CD14-positive monocyte (primary cell): Measurements from ENCODE around the gene SERINC2. TPM values are rescaled to one million over a fixed set of nuclear protein-coding genes. Genes with fewer than 3 reads are reported as not detected.
A peak's percentile ranks its signal among the peaks of the same experiment; 100 is the strongest.

ENCODE experiments used
- DNase-seq, 3 donors: peaks; one replicate each; pipeline ENCODE4 v3.0.0-alpha.2; 2011 to 2022
- H2AFZ ChIP-seq: 2 replicates; pipeline ENCODE4 v1.6.0; 2012; ENCODE audit warnings: mild to moderate bottlenecking, low read depth, low read length, inconsistent platforms; ENCODE audit not compliant: insufficient read depth, poor library complexity, severe bottlenecking
- H3K27ac ChIP-seq, 2 donors: 1 replicate in 1 of 2; 2 replicates in 1 of 2; pipeline ENCODE4 v1.5.1; 2012 to 2013; ENCODE audit warnings: low read length in 2 of 2, control low read depth in 1 of 2, inconsistent platforms in 1 of 2, low read depth in 1 of 2, mild to moderate bottlenecking in 1 of 2
- H3K27me3 ChIP-seq, 2 donors: one replicate each; pipeline versions ENCODE4 v1.6.0 to v1.6.1; 2011 to 2013; ENCODE audit warnings: low read length in 2 of 2; ENCODE audit not compliant: control insufficient read depth in 2 of 2, insufficient read depth in 2 of 2
- H3K36me3 ChIP-seq, 2 donors: replicated peaks in 1 of 2; 1 replicate in 1 of 2; 2 replicates in 1 of 2; pipeline versions ENCODE4 v1.5.1 to v1.6.1; 2012 to 2013; ENCODE audit warnings: low read length in 2 of 2, control low read depth in 1 of 2, inconsistent platforms in 1 of 2, mild to moderate bottlenecking in 1 of 2; ENCODE audit not compliant: insufficient read depth in 2 of 2, control insufficient read depth in 1 of 2
- H3K4me1 ChIP-seq, 2 donors: 1 replicate in 1 of 2; 2 replicates in 1 of 2; pipeline versions ENCODE4 v1.5.1 to v1.6.1; 2012 to 2013; ENCODE audit warnings: low read length in 2 of 2, control low read depth in 1 of 2, inconsistent platforms in 1 of 2, mild to moderate bottlenecking in 1 of 2, moderate library complexity in 1 of 2; ENCODE audit not compliant: insufficient read depth in 2 of 2, control insufficient read depth in 1 of 2
- H3K4me2 ChIP-seq: replicated peaks from 2 replicates; pipeline ENCODE3; 2012; ENCODE audit warnings: low read length, moderate library complexity, mild to moderate bottlenecking; ENCODE audit not compliant: poor library complexity, severe bottlenecking; ENCODE audit errors: extremely low read depth
- H3K4me3 ChIP-seq, 3 experiments: fragments of 200-600 bp in 1 of 3; sonication (generic) in 1 of 3; replicated peaks in 1 of 3; 1 replicate in 2 of 3; 2 replicates in 1 of 3; pipeline ENCODE4 v1.5.1; 2011 to 2013; ENCODE audit warnings: low read length in 3 of 3, mild to moderate bottlenecking in 3 of 3, control low read depth in 2 of 3, low read depth in 2 of 3, inconsistent platforms in 1 of 3, moderate library complexity in 1 of 3
- H3K79me2 ChIP-seq: 2 replicates; pipeline ENCODE4 v1.6.0; 2012; ENCODE audit warnings: mild to moderate bottlenecking, control low read depth, inconsistent platforms, low read length, moderate library complexity; ENCODE audit not compliant: insufficient read depth
- H3K9ac ChIP-seq: 2 replicates; pipeline ENCODE4 v1.6.0; 2017; ENCODE audit warnings: low read length, mild to moderate bottlenecking; ENCODE audit not compliant: insufficient read depth, poor library complexity, severe bottlenecking
- H3K9me3 ChIP-seq, 2 donors: replicated peaks in 1 of 2; 1 replicate in 1 of 2; 2 replicates in 1 of 2; pipeline versions ENCODE4 v1.5.1 to v1.6.1; 2012 to 2013; ENCODE audit warnings: low read length in 2 of 2, control low read depth in 1 of 2; ENCODE audit not compliant: control insufficient read depth in 1 of 2, insufficient read depth in 1 of 2
- H4K20me1 ChIP-seq: 2 replicates; pipeline ENCODE4 v1.6.0; 2012; ENCODE audit warnings: mild to moderate bottlenecking, low read length, control low read depth, moderate library complexity; ENCODE audit not compliant: insufficient read depth
- H3K27ac Mint-ChIP-seq, 7 donors: one replicate each; pipeline ENCODE4 v1.8.0; 2020; ENCODE audit warnings: mild to moderate bottlenecking in 7 of 7, mixed read lengths in 7 of 7, moderate library complexity in 6 of 7, inconsistent platforms in 2 of 7
- H3K27me3 Mint-ChIP-seq, 3 donors: one replicate each; pipeline ENCODE4 v1.8.0; 2021 to 2022; ENCODE audit warnings: low read depth in 3 of 3, mild to moderate bottlenecking in 3 of 3, mixed read lengths in 3 of 3, moderate library complexity in 3 of 3, inconsistent platforms in 1 of 3
- H3K36me3 Mint-ChIP-seq, 2 donors: one replicate each; pipeline ENCODE4 v1.8.0; 2020; ENCODE audit warnings: mixed read lengths in 2 of 2, inconsistent platforms in 1 of 2, mild to moderate bottlenecking in 1 of 2
- H3K4me1 Mint-ChIP-seq: one replicate; pipeline ENCODE4 v1.8.0; 2020; ENCODE audit warnings: mild to moderate bottlenecking, mixed read lengths
- H3K4me3 Mint-ChIP-seq, 2 donors: one replicate each; pipeline ENCODE4 v1.8.0; 2020; ENCODE audit warnings: mild to moderate bottlenecking in 2 of 2, mixed read lengths in 2 of 2, moderate library complexity in 1 of 2
- H3K9me3 Mint-ChIP-seq, 7 donors: one replicate each; pipeline ENCODE4 v1.8.0; 2020 to 2022; ENCODE audit warnings: mixed read lengths in 7 of 7, mild to moderate bottlenecking in 6 of 7, moderate library complexity in 6 of 7, inconsistent platforms in 2 of 7
- CTCF ChIP-seq: fragments of 200-600 bp; IDR thresholded peaks from one replicate; pipeline ENCODE4 v1.8.0; 2022; ENCODE audit warnings: antibody characterized with exemption, mild to moderate bottlenecking
- WGBS: methylation state at CpG from one replicate; pipeline ENCODE4 v1.1.5; 2013; ENCODE audit warnings: missing lambda C conversion rate; ENCODE audit not compliant: insufficient coverage; 5-methylcytosine and 5-hydroxymethylcytosine counted together
- intact Hi-C, 2 donors: fragments of 100-400 bp; cut with micrococcal nuclease; formaldehyde crosslinking; loops; one replicate each; pipeline versions ENCODE4 v1.15.0 to v1.15.1; 2023
- polyA plus RNA-seq, 3 donors: library from polyadenylated mRNA; depleted of rRNA in 1 of 3; unstranded in 2 of 3; stranded (reverse) in 1 of 3; fragments of 300-500 nt in 2 of 3; fragments of >200 nt in 1 of 3; fragmentation: Illumina TruSeq in 2 of 3; gene quantifications; 1 replicate in 2 of 3; 2 replicates in 1 of 3; pipeline ENCODE4 v1.2.3, GENCODE V29; 2012 to 2021

Gene SERINC2
- polyA plus RNA-seq, 3 donors = 4.1 to 12.6 (median 7.8) TPM

- Histone ChIP-seq H3K27me3 (peaks cover 0 to 13% of the 10 kb centered on the region in 2 donors), H3K79me2 (no peaks in the 10 kb centered on the region), H3K9ac (no peak overlapping the region), H3K4me3 (no peak overlapping the region), H3K9me3 (no peaks in the 10 kb centered on the region), H3K4me1 (peaks cover 12 to 16% of the 10 kb centered on the region in 2 donors), H2AFZ (no peak overlapping the region), H4K20me1 (no peaks in the 10 kb centered on the region), H3K36me3 (peaks cover 3 to 14% of the 10 kb centered on the region in 2 donors), H3K27ac (no peak overlapping the region), H3K4me2 (no peak overlapping the region)
- peaks cover 12 to 18% of the 10 kb centered on the region in 2 donors for H3K36me3 Mint-ChIP-seq
- H3K27me3 Mint-ChIP-seq = peaks cover 16 to 24% (median 24%) of the 10 kb centered on the region in 3 donors
- no peak overlapping the region for H3K4me3 Mint-ChIP-seq
- H3K9me3 Mint-ChIP-seq = peaks cover 0 to 2% (median 0%) of the 10 kb centered on the region in 7 donors
- peak in 2 of 3 donors; percentile 10 to 41 for DNase-seq
- intact Hi-C loops = no loop called here
- H3K4me1 Mint-ChIP-seq = peaks cover 21% of the 10 kb centered on the region
- WGBS = 62% methylated on average over 6 of the region's 10 CpGs
- peak overlapping the region in 1 of 7 donors; percentile 72 for H3K27ac Mint-ChIP-seq
- no peak for TF ChIP-seq CTCF
Observed at GRCh38 chr1:31371121-31371959, 41.7 kb upstream of the SERINC2 start.

DNA sequence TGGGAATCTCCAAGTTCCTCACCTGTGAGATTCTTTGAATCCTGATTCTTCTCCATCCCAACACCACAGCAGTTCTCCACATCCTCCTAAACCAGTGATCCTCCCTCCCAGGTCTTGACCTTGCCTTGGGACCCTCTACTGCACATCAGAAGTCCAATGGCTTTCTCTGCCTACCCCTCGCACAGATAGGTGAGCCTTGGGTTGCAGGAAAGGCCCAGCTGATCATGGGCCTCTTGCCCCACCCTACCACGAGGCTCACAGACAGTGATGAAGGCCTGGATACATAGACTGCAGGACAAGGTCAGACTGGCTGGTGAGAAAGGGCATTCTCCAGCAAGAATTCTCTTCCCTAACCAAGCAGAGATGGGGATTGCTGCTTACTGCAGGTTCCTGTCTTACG is 41.0 kb upstream of the SERINC2 start:
- H3K36me3 ChIP-seq = peaks cover 0 to 7% of the 10 kb centered on the region in 2 donors
- H3K4me2 ChIP-seq = no peak overlapping the region
- H3K4me1 ChIP-seq = peaks cover 12 to 16% of the 10 kb centered on the region in 2 donors
- no peak overlapping the region for H3K27ac ChIP-seq
- no peaks in the 10 kb centered on the region for H3K79me2 ChIP-seq
- no peak for TF ChIP-seq CTCF
- H3K27ac Mint-ChIP-seq = no peak overlapping the region
- H3K4me1 Mint-ChIP-seq = peaks cover 21% of the 10 kb centered on the region
- H3K27me3 ChIP-seq = peaks cover 0 to 13% of the 10 kb centered on the region in 2 donors
- H3K27me3 Mint-ChIP-seq = peaks cover 18 to 24% (median 24%) of the 10 kb centered on the region in 3 donors
- peaks cover 0 to 2% (median 0%) of the 10 kb centered on the region in 7 donors for H3K9me3 Mint-ChIP-seq
- WGBS = 100% methylated on average over 1 of the region's 3 CpGs
- H2AFZ ChIP-seq = no peak overlapping the region
- H3K9me3 ChIP-seq = no peaks in the 10 kb centered on the region
- intact Hi-C loops = no loop called here
- no peak overlapping the region for H3K9ac ChIP-seq
- no peak overlapping the region for H3K4me3 ChIP-seq
- H3K4me3 Mint-ChIP-seq = peak overlapping the region in 1 of 2 donors; percentile 75
- H4K20me1 ChIP-seq = no peaks in the 10 kb centered on the region
- DNase-seq = no peak
- peaks cover 5 to 13% of the 10 kb centered on the region in 2 donors for H3K36me3 Mint-ChIP-seq
